ENCODE measurements around the gene FAM153A. TPM values are rescaled to one million over a fixed set of nuclear protein-coding genes. Genes with fewer than 3 reads are reported as not detected.
"Not testable (repeated sequence)": the region's sequence is repeated elsewhere in the genome, so short reads cannot be mapped to it uniquely, and the experiment has no call there.

Gene FAM153A
- total RNA-seq, 1 experiment from 2014 or later, result 1.2 TPM

DNA sequence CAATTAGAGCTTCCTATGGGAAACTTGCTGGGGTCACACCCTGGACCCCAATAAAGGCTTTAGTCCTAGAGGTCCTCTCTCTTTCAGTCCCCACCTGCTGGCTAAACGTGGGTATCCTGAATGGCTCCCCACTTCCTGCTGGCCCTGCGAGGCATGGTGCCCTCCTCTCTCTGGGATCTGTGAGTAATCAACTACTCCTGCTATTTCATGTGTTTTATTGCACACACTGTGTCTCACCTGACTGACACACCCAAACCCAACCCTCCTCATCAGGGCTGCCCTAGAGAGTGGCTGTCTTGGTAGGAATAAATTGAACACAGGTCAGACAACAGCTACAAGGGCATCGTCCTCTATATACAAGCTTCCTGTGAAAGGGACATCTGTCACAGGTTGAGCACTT is 39.8 kb upstream of the FAM153A start:
- H3K18ac ChIP-seq (ENCODE audit: insufficient read length, low read depth, low read length); H3K4me1 Mint-ChIP-seq; H4K91ac ChIP-seq (ENCODE audit: insufficient read length, low read depth, low read length); H3K79me1 ChIP-seq (ENCODE audit: insufficient read depth, low read depth, low read length, poor library complexity, severe bottlenecking); H3K4me2 ChIP-seq (ENCODE audit: insufficient read depth, insufficient read length, low read length); H3K36me3 Mint-ChIP-seq (ENCODE audit: insufficient read depth in 1 of 3, low read depth in 3 of 3); H3K56ac ChIP-seq (ENCODE audit: insufficient read length, low read depth, low read length); H3K27ac Mint-ChIP-seq; H3K4ac ChIP-seq (ENCODE audit: low read depth, low read length); H4K20me1 ChIP-seq (ENCODE audit: control insufficient read depth, insufficient read depth, insufficient read length); H3K27me3 ChIP-seq (ENCODE audit: insufficient read depth, low read length); H3K9me3 ChIP-seq (ENCODE audit: control insufficient read depth, low read depth, low read length); H3K27ac ChIP-seq (ENCODE audit: insufficient read length, low read depth, low read length); H2BK5ac ChIP-seq (ENCODE audit: insufficient read length, low read length); H3K9ac ChIP-seq (ENCODE audit: extremely low read depth, insufficient read length, low read length); H2BK12ac ChIP-seq (ENCODE audit: insufficient read length, low read depth, low read length); H3K23ac ChIP-seq (ENCODE audit: insufficient read length, low read depth, low read length); H3K4me1 ChIP-seq (ENCODE audit: insufficient read depth, low read length); H2AK5ac ChIP-seq (ENCODE audit: insufficient read length, low read length); H2BK120ac ChIP-seq (ENCODE audit: low read depth, low read length, poor library complexity, severe bottlenecking); H2BK20ac ChIP-seq (ENCODE audit: low read depth, low read length, poor library complexity, severe bottlenecking); H3K9me3 Mint-ChIP-seq; H3K79me2 ChIP-seq (ENCODE audit: insufficient read depth, low read length); H3K14ac ChIP-seq (ENCODE audit: insufficient read depth, low read length); DNase-seq; H3K27me3 Mint-ChIP-seq (ENCODE audit: low read depth); H2BK15ac ChIP-seq (ENCODE audit: low read depth, low read length); H3K4me3 Mint-ChIP-seq; H4K5ac ChIP-seq (ENCODE audit: insufficient read length, low read depth, low read length); H3T11ph ChIP-seq (ENCODE audit: low read length); H2AFZ ChIP-seq (ENCODE audit: low read length); H3K23me2 ChIP-seq (ENCODE audit: insufficient read length, low read depth, low read length, poor library complexity, severe bottlenecking); H4K8ac ChIP-seq (replicated peaks; ENCODE audit: insufficient read length, low read depth, low read length): not testable (repeated sequence)
- no CpG with 5 or more reads among the region's 3 CpGs for WGBS (ENCODE audit: extremely low coverage, insufficient read length, low lambda C conversion rate)

DNA sequence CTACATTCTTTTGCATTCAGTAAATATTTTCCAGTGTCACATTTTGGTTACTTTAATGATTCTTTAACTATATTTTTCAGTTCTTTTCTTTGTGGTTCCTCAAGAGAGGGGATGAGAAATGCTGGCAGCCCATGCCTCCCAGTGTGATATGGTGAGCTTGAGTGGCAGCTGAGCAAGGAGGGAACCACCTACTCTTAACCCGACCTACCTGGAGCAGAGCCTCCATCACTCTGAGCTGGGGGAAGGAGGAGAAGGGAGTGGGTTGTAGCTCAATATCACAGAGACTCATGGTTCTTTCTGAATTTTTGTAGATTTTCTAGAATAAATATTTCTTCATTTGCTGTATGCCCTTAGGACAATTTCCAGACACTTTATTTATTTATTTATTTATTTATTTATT is 37.0 kb upstream of the FAM153A start:
- H3K4me2 ChIP-seq (ENCODE audit: insufficient read depth, insufficient read length, low read length); H3K36me3 Mint-ChIP-seq (ENCODE audit: insufficient read depth in 1 of 3, low read depth in 3 of 3); H3K18ac ChIP-seq (ENCODE audit: insufficient read length, low read depth, low read length); H2AK5ac ChIP-seq (ENCODE audit: insufficient read length, low read length); H3K9me3 Mint-ChIP-seq; H4K5ac ChIP-seq (ENCODE audit: insufficient read length, low read depth, low read length); H3K23me2 ChIP-seq (ENCODE audit: insufficient read length, low read depth, low read length, poor library complexity, severe bottlenecking); H3K14ac ChIP-seq (ENCODE audit: insufficient read depth, low read length); H2BK12ac ChIP-seq (ENCODE audit: insufficient read length, low read depth, low read length); H4K20me1 ChIP-seq (ENCODE audit: control insufficient read depth, insufficient read depth, insufficient read length); H3K4me1 Mint-ChIP-seq; H4K8ac ChIP-seq (replicated peaks; ENCODE audit: insufficient read length, low read depth, low read length); H3K4ac ChIP-seq (ENCODE audit: low read depth, low read length); H4K91ac ChIP-seq (ENCODE audit: insufficient read length, low read depth, low read length); DNase-seq; H3K4me3 Mint-ChIP-seq; H3K27ac ChIP-seq (ENCODE audit: insufficient read length, low read depth, low read length); H3K4me1 ChIP-seq (ENCODE audit: insufficient read depth, low read length); H3K9ac ChIP-seq (ENCODE audit: extremely low read depth, insufficient read length, low read length); H3K27ac Mint-ChIP-seq; H3K9me3 ChIP-seq (ENCODE audit: control insufficient read depth, low read depth, low read length); H3K27me3 ChIP-seq (ENCODE audit: insufficient read depth, low read length); H3K79me1 ChIP-seq (ENCODE audit: insufficient read depth, low read depth, low read length, poor library complexity, severe bottlenecking); H2AFZ ChIP-seq (ENCODE audit: low read length); H2BK120ac ChIP-seq (ENCODE audit: low read depth, low read length, poor library complexity, severe bottlenecking); H3K23ac ChIP-seq (ENCODE audit: insufficient read length, low read depth, low read length); H2BK15ac ChIP-seq (ENCODE audit: low read depth, low read length); H3T11ph ChIP-seq (ENCODE audit: low read length); H3K27me3 Mint-ChIP-seq (ENCODE audit: low read depth); H3K79me2 ChIP-seq (ENCODE audit: insufficient read depth, low read length); H2BK5ac ChIP-seq (ENCODE audit: insufficient read length, low read length); H2BK20ac ChIP-seq (ENCODE audit: low read depth, low read length, poor library complexity, severe bottlenecking); H3K56ac ChIP-seq (ENCODE audit: insufficient read length, low read depth, low read length): not testable (repeated sequence)
- WGBS (ENCODE audit: extremely low coverage, insufficient read length, low lambda C conversion rate), result no CpG with 5 or more reads among the region's 1 CpG

Measured in H9 (cell line).